OCI-LY3 (cell line): Measurements from ENCODE around the gene IRF9.

Experiments used
- H2AFZ ChIP-seq: fragments of 200-600, 300-600 bp; shearing (Covaris generic); 2 replicates; pipeline ENCODE4 v1.6.0; 2014; ENCODE audit warnings: antibody characterized with exemption, low read depth, low read length
- H3K27ac ChIP-seq: fragments of 200-600, 300-600 bp; sonication (generic); 2 replicates; pipeline ENCODE4 v1.5.1; 2014; ENCODE audit warnings: mild to moderate bottlenecking, low read length, moderate library complexity, mixed read lengths
- H3K27me3 ChIP-seq: fragments of 200-600, 300-600 bp; sonication (generic); 2 replicates; pipeline ENCODE4 v1.6.1; 2014; ENCODE audit warnings: low read depth, low read length, mixed read lengths
- H3K36me3 ChIP-seq: fragments of 200-600, 300-600 bp; sonication (generic); replicated peaks from 2 replicates; pipeline ENCODE3; 2014; ENCODE audit warnings: low read depth, low read length, mixed read lengths
- H3K4me1 ChIP-seq: fragments of 300-600, 200-600 bp; sonication (generic); 2 replicates; pipeline ENCODE4 v1.6.1; 2014; ENCODE audit warnings: low read length, mixed read lengths
- H3K4me2 ChIP-seq: fragments of 200-600, 300-600 bp; sonication (generic); 2 replicates; pipeline ENCODE4 v1.6.1; 2014; ENCODE audit warnings: low read length, mixed read lengths
- H3K4me3 ChIP-seq: fragments of 300-600, 200-600 bp; sonication (generic); 2 replicates; pipeline ENCODE4 v1.5.1; 2014; ENCODE audit warnings: antibody characterized with exemption, mild to moderate bottlenecking, low read length, moderate library complexity
- H3K79me2 ChIP-seq: fragments of 300-600, 200-600 bp; shearing (Covaris generic); 2 replicates; pipeline ENCODE4 v1.6.1; 2014; ENCODE audit warnings: mild to moderate bottlenecking, low read length, mixed read lengths
- H3K9ac ChIP-seq: fragments of 300-600, 200-600 bp; shearing (Covaris generic); 2 replicates; pipeline ENCODE4 v1.6.0; 2014; ENCODE audit warnings: mild to moderate bottlenecking, low read length, moderate library complexity
- H3K9me3 ChIP-seq: fragments of 200-600, 300-600 bp; shearing (Covaris generic); 2 replicates; pipeline ENCODE4 v1.6.1; 2014; ENCODE audit warnings: low read length, mixed read lengths; ENCODE audit not compliant: insufficient read depth
- H4K20me1 ChIP-seq: fragments of 200-600, 300-600 bp; sonication (generic); 2 replicates; pipeline ENCODE4 v1.6.1; 2016; ENCODE audit warnings: low read length, mixed read lengths; ENCODE audit not compliant: insufficient read depth
- CTCF ChIP-seq: fragments of 200-600, 300-600 bp; sonication (generic); IDR thresholded peaks from 2 replicates; pipeline ENCODE4 v1.5.1; 2014; ENCODE audit warnings: antibody characterized with exemption, low read length, low read depth
- EZH2phosphoT487 ChIP-seq: fragments of 200-600 bp; shearing (Covaris generic); IDR thresholded peaks from 2 replicates; pipeline ENCODE4 v1.6.1; 2018; ENCODE audit warnings: antibody characterized with exemption, mixed run types, low read depth

IRF9 gene

GRCh38 chr14:24160499-24160849, 591 bp upstream of the IRF9 start:
- Histone ChIP-seq H3K9ac (peak overlapping the region; percentile 47; the same call in 1 of the 2 replicates), H3K9me3 (no peaks in the 10 kb centered on the region), H3K79me2 (peaks cover 20% of the 10 kb centered on the region), H3K27ac (peak overlapping the region; percentile 72), H3K4me2 (peak overlapping the region; percentile 42), H3K27me3 (no peaks in the 10 kb centered on the region), H3K36me3 (peaks cover 54% of the 10 kb centered on the region), H2AFZ (no peak overlapping the region), H3K4me1 (peaks cover 15% of the 10 kb centered on the region), H4K20me1 (no peaks in the 10 kb centered on the region), H3K4me3 (no peak overlapping the region)
- TF ChIP-seq EZH2phosphoT487: no peak
- no peak for TF ChIP-seq CTCF

- TF ChIP-seq EZH2phosphoT487 (no peak), CTCF (no peak)
- H3K27ac ChIP-seq: peak overlapping the region; percentile 83
- H3K36me3 ChIP-seq: peaks cover 53% of the 10 kb centered on the region
Observed at GRCh38 chr14:24162093-24162492, 1.0 kb downstream of the IRF9 start.

GRCh38 chr14:24164518-24164991, 3.5 kb downstream of the IRF9 start:
- peaks cover 15% of the 10 kb centered on the region for H3K4me1 ChIP-seq
- no peak overlapping the region for H3K4me2 ChIP-seq
- peaks cover 45% of the 10 kb centered on the region for H3K36me3 ChIP-seq
- TF ChIP-seq EZH2phosphoT487 (no peak), CTCF (no peak)
- no peaks in the 10 kb centered on the region for H4K20me1 ChIP-seq
- no peaks in the 10 kb centered on the region for H3K9me3 ChIP-seq
- no peak overlapping the region for H3K4me3 ChIP-seq
- no peak overlapping the region for H3K27ac ChIP-seq
- H3K27me3 ChIP-seq: no peaks in the 10 kb centered on the region
- H3K79me2 ChIP-seq: peaks cover 20% of the 10 kb centered on the region
- H2AFZ ChIP-seq: no peak overlapping the region
- no peak overlapping the region for H3K9ac ChIP-seq

More at GRCh38 chr14:24162093-24162492, 1.0 kb downstream of the IRF9 start:
- Histone ChIP-seq H3K27me3 (no peaks in the 10 kb centered on the region), H3K9me3 (no peaks in the 10 kb centered on the region), H3K79me2 (peaks cover 20% of the 10 kb centered on the region), H2AFZ (no peak overlapping the region), H3K9ac (peak overlapping the region; percentile 90), H3K4me1 (peaks cover 15% of the 10 kb centered on the region), H4K20me1 (no peaks in the 10 kb centered on the region), H3K4me2 (peak overlapping the region; percentile 85), H3K4me3 (peak overlapping the region; percentile 80)

- no peak overlapping the region for H3K4me2 ChIP-seq
- TF ChIP-seq CTCF: no peak
- H3K36me3 ChIP-seq: peaks cover 45% of the 10 kb centered on the region
- no peak overlapping the region for H3K27ac ChIP-seq
- H4K20me1 ChIP-seq: no peaks in the 10 kb centered on the region
- no peak overlapping the region for H2AFZ ChIP-seq
- peaks cover 20% of the 10 kb centered on the region for H3K79me2 ChIP-seq
- H3K27me3 ChIP-seq: no peaks in the 10 kb centered on the region
- H3K4me1 ChIP-seq: peaks cover 8% of the 10 kb centered on the region
- no peaks in the 10 kb centered on the region for H3K9me3 ChIP-seq
- H3K9ac ChIP-seq: no peak overlapping the region
- no peak overlapping the region for H3K4me3 ChIP-seq
Observed at GRCh38 chr14:24165785-24166184, 4.7 kb downstream of the IRF9 start.
